ENCODE results near the gene RASL10B.

GRCh38 chr17:35757243-35757642, 25.8 kb downstream of the RASL10B start:
- TF ChIP-seq CTCF (IDR thresholded peaks at IDR 0.05) (no peak), POLR2A (IDR thresholded peaks at IDR 0.05) (no peak), POLR2AphosphoS5 (IDR thresholded peaks at IDR 0.05; ENCODE audit: insufficient read depth in 1 of 2, low read depth in 1 of 2) (no peak)
